A172 (cell line): ENCODE measurements around the gene KCTD2. TPM values are rescaled to one million over a fixed set of nuclear protein-coding genes. Genes with fewer than 3 reads are reported as not detected.

Source experiments
- DNase-seq: peaks from one replicate; pipeline ENCODE4 v3.0.0-alpha.2; 2015; ENCODE audit warnings: low spot score
- total RNA-seq: library from RNA; depleted of rRNA; stranded (reverse); fragments of >200 nt; shearing (Covaris generic); gene quantifications from 2 replicates; pipeline ENCODE4 v1.2.3, GENCODE V29; 2014

The KCTD2 gene
- total RNA-seq, 1 experiment from 2014 or later, result 25.6 TPM

DNA sequence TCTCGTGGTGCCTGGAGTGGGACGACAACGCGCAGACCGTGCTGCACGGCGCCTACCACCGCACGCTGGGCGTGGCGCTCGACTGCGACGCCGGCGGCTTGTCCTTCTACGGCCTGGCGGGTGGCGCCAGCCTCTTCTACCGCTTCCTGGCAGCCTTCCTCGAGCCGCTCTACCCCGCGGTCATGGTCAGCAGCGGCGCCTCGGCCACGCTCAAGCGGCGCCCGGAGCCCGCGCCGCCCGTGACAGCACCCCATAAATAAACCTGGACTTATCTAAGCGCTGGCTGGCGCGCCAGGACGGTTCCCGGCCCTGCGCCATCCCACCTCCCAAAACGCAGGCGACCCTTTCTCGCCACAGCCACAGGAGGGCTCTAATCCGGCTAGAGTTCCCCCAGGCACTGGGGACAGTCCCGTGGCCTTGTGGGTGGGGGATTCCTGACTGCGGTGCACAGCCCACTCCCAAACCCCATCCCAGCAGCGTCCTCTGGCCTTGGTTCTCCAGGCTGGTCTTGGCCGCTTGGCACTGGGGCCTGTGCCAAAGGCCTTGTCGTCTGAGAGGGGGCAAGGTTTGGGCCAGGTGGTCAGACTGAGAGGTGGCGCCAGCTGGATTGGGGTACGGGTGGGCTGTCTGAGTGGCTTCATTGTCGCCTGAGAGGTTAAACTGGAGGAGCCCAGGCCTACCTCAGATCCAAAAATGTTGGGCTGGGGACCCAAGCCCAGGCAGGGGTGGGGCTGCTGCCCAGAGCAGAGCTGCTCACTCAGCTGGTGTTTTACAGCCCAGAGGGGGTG is 30.7 kb downstream of the KCTD2 start:
- no peak for DNase-seq

DNA sequence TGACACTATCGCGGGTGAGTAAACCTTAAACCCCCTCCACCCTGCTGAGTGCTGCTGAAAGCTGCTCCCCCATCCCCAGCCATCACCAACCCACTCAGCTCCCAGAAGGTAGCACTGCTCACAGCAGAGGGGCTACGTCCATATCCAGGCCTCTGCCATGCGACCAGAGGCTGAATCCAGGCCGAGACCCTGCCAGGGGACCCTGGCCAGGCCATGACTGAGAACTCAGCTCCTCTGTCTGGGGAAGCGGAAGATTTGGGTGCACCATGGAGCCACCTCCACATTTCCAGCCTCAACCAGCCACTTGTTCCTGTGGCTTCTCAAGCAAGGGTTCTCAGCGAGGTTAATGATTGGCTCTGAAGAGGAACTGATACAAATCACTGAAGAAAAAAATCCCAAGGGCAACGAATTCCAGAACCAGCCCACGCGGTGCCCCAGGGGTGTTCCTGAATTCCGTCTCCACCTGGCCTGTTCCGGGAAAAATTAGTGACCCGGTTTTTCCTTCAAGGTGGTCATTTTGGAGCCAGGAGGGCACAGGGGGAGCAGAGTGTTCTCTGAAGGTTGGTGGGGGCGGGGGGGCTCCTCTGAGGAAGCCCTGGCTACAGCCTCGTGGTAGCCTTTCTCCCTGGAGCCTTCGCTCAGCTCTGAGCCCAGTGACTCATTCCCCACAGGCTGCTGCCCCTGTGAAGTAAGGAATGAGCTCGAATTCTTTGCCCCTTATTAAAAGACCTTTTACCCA is 31.4 kb downstream of the KCTD2 start:
- DNase-seq, result peak; percentile 82

DNA sequence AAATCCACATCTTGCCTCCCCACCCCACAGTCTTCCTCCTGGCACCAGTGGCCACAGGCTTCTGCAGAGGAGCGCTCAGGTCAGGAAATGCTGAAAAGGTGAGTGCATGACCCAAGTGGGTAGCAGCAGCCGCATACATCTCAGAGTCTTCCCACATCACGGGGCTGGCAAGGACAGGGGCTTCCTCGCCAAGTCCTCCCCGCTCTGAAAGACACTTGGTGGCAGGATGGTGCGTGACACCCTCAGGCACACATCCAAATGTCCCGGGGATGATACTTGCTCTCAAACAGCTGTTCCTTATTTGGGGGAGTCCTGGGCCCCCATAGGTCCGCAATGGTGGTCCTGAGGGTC is 32.0 kb downstream of the KCTD2 start:
- no peak for DNase-seq

DNA sequence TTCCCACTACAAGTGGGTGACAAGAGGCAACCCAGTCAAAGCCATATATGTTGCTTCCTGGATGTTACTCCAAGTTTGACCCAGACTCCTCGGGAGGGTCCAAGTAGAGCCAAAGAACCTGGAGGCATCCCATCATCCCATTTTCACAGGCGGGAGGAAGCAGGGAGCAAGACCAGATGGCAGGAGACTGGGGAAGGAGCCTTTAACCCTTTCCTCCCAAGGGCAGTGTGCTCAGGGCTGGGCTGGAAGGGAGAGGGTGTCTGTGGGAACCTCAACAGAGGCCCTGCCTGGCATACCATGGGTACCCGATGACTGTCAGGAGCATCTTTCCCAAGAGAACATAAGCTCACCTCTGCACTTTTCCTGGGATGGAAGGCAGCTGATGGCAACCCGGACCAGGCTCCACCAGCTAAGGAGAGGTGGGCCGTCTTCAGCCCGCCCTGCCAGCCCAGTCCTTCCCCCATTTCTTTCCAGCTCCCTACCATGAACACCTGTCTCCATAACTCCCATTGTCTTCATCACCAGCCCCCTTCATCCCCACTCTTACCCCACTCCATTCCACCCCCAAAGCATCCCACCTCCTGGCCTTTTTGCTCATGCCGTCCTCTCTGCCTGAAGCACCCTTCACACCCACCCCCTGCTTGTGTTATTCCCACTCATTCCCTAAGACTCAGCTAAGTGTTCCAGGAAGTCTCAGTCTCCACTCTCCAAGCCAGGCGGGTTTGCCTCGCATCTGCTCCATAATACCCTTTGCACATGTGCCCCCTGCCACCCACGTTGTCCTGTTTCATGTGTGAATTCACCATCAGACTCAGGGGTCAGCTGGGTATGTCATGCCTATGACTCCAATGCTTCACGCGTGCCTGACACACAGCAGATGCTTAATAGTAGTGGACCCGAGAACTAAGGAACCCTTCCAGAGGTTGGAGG is 34.9 kb downstream of the KCTD2 start:
- no peak for DNase-seq

DNA sequence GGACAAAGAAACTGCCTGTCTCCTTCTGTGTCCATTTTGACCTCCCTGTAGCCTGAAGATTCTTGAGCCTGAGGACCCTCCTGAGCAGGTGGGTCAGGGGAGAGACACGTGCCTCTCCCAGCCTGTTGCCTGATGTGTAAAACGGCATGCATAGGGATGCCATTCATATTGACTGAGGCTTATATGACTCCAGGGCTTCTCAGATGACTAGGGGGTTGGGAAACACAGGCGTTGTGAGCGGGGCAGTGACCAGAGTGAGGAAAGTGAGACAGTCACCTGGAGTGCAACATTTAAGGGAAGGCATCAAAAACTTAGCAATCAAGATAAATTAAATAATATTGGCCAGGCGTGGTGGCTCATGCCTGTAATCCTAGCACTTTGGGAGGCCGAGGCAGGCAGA is 35.7 kb downstream of the KCTD2 start:
- DNase-seq, result no peak

DNA sequence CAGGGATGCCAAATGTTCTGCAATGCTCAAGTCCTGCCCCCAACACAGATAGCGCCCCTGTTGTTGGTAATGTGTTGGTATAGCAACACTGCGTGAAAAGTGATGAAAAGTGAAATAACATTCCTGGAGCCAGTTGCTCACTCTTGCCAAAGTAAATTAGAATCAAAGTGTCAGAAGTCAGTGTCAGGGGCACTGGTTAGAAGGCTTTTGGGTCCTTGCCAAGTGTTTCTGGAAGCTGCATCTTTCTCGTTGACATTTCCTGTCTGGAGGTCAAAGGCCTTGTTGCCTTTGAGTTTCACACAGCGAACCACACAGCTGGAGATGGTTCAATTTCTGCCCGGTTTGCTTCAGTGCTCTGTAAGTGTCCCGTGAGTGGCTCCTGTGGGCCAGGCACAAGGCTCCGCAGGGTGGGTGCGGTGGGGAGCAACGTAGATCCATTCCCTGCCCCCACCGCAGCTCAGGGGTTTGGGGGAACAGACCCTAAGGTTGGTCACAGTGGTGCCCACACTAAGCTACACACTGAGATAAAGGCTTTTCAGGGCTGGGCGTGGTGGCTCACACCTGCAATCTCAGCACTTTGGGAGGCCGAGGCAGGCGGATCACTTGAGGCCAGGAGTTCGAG is 37.1 kb downstream of the KCTD2 start:
- DNase-seq, result no peak

DNA sequence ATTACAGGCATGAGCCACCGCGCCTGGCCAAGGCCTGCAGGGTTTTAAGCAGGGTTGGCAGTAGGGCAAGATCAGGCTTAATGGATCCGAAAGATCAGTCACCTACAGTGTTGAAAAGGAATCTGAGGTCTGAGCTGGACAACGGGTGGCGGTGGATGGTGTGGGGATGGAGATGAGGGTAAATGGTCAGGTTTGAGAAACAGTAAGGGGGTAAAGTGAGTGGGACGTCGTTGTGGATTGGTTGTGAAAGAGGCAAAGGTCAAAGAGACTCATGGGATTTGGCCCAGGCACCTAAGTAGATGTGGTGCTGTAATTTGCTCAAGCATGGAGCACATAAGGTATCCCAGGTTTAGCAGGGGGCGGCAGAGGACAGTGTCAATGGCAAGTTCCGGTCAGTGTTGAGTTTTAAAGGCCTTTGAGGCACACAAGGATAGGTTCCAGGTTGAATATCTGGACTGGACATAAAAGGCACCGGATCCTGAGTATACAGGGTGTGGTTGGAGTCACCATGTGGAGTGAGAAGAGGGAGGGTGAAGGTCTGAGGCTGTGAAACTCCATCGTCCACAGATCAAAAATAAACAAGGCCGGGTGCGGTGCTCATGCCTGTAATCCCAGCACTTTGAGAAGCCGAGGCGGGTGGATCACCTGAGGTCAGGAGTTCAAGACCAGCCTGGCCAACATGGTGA is 39.6 kb downstream of the KCTD2 start:
- no peak for DNase-seq

DNA sequence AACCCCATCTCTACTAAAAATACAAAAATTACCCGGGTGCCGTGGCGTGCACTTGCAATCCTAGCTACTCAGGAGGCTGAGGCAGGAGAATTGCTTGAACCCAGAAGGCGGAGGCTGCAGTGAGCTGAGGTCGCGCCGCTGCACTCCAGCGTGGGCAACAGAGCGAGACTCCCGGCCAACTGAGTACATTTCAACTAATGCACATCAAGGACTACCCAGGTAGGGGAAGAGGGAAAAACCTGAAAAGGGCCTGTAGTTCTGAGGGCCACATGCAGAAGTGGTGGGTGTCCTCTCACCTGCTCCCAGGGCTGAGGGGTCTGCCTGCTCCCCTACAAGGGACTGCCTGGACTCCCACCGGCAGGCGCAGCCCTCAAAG is 40.1 kb downstream of the KCTD2 start:
- no peak for DNase-seq

DNA sequence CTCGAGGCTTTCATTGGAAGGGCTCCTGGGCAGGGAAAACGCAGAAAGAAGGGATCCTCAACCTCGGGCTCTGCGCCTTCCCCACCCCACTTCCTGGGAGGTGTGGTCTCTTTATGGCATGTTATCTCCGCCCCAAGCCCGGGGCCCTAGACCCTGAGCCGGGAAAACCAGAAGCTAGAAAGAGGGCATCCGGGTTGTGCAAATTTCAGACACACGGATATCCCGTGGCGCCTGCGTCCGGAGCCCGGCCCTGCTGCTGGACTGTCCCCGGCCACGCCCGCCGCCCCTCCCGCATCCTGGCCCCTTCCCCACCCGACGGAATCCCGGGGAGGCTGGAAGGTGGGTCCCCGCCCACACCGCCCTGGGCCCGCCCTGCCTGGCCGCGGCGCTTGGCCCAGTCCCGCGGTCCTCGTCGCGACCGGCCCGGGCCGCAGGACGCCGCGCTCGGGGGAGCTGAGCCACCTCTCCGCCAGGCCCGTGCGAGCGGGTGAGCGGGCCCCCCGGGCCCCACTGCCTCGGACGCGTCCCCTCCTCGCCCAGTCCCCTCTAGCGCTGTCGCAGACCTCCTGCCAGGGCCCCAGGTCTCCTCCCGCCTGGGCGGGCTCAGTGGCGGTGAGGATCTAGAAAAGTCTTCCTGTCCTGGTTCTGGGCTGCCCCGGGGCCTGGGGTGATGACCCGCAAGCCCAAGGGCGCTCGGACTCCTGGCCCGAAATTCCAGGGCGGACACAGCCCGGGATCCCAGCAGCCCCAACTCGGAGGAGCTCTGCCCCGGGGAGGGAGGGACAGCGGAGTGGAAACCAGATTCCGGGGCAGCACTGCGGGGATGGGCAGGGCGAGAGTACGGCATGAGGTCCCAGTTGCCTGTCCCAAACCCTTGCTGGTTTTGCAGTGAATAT is 40.8 kb downstream of the KCTD2 start, which contains the start of gene SLC16A5:
SLC16A5 (plus strand) TSS at position 397 of the 896 bp plus-strand sequence. CDS start 5,683 bp downstream, outside the sequence.
- no peak for DNase-seq

DNA sequence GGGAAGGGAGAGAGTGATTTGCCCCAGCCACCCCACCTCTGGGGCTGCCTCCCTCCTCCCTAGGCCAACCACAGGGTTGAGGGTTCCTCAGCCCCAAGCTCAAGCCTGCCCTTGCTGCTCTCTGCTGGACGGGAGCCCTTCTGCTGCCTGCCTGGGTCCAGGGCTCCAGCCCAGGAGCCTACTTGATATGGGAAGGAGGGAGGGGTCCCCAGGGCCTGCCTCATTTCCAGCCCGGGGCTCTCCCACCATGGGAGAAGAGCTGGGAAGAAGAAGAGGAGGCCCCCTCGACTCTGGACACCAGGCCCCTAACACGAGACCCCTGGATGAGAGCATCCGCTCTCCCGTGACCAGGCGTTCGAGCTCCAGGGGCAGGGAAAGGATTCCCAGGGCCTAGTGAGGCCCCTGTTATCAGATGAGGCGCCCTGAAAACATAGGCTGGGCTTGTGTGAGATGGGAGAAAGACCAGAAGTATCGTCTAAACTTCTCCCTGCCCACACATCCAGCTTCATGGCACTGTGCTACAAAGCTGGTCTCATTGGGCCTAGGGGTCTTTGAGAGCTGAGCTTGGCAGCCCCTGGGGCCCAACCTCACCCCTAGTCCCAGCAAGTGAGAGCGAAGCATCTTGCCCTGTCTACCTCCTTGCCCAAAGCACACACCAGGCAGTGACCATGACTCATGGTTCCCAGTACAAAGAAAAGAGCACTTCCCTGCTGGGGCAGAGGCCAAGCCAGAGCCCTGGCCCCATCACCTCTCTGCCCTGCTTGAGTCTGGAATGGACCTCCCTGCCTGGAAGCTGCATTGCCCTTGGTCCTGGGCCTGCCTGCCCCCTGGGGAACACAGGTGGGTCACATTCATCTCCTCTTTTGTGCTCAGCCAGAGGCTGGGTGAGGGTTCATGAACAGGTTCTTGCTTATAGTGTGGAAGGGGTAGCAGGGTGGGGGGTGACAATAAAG is 41.7 kb downstream of the KCTD2 start:
- peak; percentile 59 for DNase-seq

DNA sequence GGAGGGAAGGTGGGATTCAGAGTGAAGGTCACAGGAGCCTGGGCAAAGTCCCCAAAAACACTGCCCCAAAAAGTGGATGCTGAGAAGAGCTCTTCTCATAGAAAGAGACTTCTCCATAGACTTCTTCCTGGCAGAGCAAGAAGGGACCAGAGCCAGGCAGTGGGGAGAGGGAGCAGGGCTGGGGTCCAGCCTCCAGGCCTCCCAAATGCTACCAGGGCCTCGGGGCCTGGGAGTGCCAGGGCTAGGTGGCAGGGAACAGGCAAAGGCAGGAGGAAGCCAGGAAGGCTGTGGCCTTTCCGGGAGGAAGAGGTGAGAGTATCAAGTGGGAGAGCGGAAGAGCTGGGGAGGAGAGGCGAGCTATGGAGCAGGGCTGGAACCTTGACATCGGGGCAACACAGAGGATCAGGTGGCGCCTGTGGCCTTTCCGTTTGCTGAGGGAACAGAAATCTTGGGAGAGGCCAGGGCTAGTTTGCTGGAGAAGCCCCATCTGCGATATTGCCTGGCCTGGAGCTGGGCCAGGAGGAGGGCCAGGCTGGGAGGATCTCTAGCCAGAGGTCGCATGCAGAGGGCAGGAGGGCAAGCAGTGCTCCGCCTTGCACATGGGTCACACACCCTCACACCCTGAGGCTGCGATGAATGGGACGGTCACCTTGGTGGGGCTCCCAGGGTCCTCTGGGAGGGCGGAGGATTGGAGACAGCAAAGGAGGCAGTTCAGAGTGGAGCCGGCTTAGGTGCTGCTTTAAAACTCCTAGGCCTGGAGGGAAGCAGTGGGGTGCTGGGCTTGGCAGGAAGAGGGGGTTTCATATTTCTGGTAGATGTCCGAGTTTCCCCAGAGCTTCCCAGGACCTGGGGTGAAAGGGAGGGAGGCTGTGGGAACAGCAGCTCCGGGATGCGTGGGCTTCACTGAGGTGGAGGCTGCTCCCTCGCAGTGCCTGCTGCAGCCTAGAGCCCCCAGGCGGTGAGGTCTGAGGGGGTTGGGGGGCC is 44.1 kb downstream of the KCTD2 start:
- no peak for DNase-seq

DNA sequence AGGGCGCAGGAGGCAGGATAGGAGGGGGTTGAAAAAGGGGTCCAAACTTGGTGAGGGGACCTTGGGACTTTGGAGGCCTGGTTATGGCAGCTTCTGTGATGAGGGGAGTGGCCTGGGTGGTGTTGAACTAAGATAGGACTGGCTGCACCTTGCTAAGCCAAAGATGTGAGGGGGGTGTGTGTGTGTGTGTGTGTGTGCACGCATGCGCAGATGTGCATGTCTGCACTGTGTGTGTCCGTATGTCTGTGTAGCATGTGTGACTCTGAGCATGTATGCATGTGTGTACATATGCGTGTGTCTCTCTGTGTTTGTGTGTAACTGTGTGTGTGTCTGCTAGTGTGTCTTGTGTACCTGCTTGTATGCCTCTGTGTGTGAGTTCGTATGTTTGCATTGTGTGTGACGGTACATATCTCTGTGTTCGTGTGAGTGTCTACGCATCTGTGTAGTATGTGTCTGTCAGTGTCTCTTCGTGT is 44.9 kb downstream of the KCTD2 start:
- DNase-seq, result no peak

DNA sequence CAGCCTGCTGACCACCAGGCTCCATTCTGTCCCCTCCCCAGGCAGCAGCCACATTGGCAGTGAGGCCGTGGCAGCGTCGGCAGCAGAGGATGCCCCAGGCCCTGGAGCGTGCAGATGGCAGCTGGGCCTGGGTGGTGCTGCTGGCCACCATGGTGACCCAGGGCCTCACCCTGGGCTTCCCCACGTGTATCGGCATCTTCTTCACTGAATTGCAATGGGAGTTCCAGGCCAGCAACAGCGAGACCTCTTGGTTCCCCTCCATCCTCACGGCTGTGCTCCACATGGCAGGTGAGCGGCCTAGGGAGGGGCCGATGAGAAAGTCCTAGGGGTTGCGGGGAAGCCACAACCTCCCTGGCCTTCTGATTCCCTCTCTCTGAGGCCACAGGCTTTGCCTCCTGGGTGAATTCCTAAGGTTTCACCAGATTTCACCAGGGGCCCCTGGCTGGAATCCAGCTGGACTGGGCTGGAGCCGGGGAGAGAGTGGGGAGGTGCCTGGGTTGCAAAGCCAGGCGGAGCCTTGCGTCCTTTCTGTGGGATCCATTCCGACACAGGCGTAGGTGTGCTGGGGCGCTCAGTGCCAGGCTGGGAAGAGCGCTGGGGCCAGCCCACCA is 46.6 kb downstream of the KCTD2 start:
- no peak for DNase-seq

DNA sequence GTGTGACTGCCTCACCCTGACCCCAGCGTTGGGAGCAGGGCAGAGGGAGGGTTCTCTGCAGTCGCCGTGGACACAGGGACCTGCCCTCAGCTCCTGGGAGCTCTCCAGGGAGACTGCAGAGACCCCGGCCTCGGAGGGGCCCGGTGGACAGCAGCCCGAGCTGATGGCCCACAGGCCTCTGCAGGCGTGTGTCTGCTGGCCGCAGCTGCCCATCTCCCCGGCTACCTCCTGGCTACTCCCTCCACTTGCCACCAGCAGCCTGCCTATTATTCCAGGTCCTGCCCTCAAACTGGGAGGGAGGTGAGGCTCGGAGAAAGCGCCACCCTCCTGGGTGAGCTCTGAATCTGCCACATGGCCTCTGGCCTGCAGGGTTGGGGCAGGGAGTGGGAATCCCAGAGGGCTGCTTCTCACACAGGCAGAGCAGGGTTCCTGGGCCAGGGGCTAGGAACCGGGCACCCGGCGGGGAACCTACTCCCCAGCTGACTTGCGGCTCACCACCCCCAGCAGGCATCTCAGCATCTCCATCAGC is 47.9 kb downstream of the KCTD2 start:
- DNase-seq, result no peak

DNA sequence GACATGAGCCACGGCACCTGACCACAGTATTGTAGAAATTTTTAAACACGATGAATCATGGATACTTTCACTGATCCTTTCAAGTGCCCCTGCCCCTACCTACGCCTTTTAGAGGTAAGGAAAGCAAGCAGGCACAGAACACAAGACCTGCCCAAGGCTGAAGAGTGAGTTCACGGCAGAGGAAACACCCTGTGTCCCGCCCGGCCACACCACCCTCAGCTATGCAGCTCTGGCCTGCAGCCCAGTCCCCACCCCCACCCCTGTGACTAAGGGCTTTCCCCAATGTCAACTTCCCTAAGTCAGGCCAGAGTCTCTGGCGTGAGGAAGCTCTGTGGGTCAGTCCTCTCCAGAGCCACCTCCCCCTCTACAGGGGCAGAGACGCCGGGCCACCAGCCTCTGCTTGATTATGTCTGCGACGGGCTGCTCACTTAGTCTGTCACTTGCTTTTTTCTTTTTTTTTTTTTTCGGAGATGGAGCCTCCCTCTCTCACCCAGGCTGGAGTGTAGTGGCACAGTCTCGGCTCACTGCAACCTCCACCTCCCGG is 49.1 kb downstream of the KCTD2 start:
- DNase-seq, result peak; percentile 95

DNA sequence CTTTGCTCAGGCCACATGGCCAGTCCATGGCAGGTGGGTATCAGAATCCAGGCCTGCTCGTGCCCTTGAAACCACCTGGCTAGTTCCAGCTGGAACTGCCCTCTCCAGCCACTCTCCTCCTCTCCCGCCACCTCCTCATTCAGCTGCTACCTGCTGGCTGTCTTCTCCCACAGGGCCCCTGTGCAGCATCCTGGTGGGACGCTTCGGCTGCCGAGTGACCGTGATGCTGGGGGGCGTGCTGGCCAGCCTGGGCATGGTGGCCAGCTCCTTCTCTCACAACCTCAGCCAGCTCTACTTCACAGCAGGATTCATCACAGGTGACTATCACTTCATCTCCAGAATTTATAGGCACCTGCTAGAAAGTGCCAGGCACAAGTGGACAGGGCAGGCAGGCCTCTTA is 50.8 kb downstream of the KCTD2 start:
- DNase-seq, result no peak

DNA sequence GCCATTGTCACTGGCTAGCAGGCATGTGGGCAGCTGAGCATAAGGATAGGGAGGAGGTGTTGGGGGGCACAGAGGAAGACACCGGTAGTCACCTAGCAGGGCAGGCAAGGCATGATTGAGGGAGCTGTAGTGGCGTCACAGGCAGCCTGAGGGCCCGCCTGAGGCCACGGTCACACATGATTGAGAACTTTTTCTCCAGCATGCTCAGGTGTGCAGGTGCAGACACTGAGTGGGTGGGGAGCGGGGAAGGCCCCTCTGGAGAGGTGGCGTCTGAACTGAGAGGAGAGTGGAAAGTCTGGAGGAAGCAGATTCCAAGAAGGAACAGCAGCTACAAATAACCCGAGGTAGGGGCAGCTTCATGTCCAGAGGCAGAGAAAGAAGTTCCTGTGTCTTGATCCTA is 51.8 kb downstream of the KCTD2 start:
- no peak for DNase-seq
